Neural cell (in vitro differentiated cells): ENCODE data around the gene GSN. TPM values are rescaled to one million over a fixed set of nuclear protein-coding genes. Genes with fewer than 3 reads are reported as not detected.

Experiments
- H2AFZ ChIP-seq: fragments of 200-600, 300-800 bp; sonication (generic), shearing (Covaris generic); 2 replicates; pipeline ENCODE4 v1.6.0; 2014; ENCODE audit warnings: low read depth, mild to moderate bottlenecking, antibody characterized with exemption, low read length, moderate library complexity
- H3F3A ChIP-seq: fragments of 200-600 bp; shearing (Covaris generic); 2 replicates; pipeline ENCODE4 v1.6.1; 2016; ENCODE audit warnings: mild to moderate bottlenecking, moderate library complexity, mixed read lengths, antibody characterized with exemption, low read length; ENCODE audit not compliant: insufficient read depth, poor library complexity, severe bottlenecking
- H3K27ac ChIP-seq: fragments of 200-600, 300-800 bp; sonication (generic), shearing (Covaris generic); 2 replicates; pipeline ENCODE4 v1.5.1; 2014; ENCODE audit warnings: mild to moderate bottlenecking, low read length, moderate library complexity
- H3K27me3 ChIP-seq: fragments of 300-800, 200-600 bp; sonication (generic), shearing (Covaris generic); 2 replicates; pipeline ENCODE4 v1.6.0; 2014; ENCODE audit warnings: mild to moderate bottlenecking, low read depth, low read length, moderate library complexity; ENCODE audit not compliant: insufficient read depth
- H3K36me3 ChIP-seq: fragments of 300-800, 200-600 bp; sonication (generic), shearing (Covaris generic); 2 replicates; pipeline ENCODE4 v1.5.1; 2014; ENCODE audit warnings: mild to moderate bottlenecking, antibody characterized with exemption, low read length, moderate library complexity; ENCODE audit not compliant: insufficient read depth
- H3K4me2 ChIP-seq: fragments of 300-800, 200-600 bp; sonication (generic), shearing (Covaris generic); 2 replicates; pipeline ENCODE4 v1.6.0; 2014; ENCODE audit warnings: mild to moderate bottlenecking, low read length
- H3K4me3 ChIP-seq: fragments of 300-800, 200-600 bp; sonication (generic), shearing (Covaris generic); 2 replicates; pipeline ENCODE4 v1.5.1; 2014; ENCODE audit warnings: mild to moderate bottlenecking, low read length, moderate library complexity
- H3K79me2 ChIP-seq: fragments of 200-600 bp; shearing (Covaris generic); replicated peaks from 2 replicates; pipeline ENCODE4 v1.6.0; 2014; ENCODE audit warnings: mild to moderate bottlenecking, low read length, moderate library complexity; ENCODE audit not compliant: insufficient read depth
- H3K9ac ChIP-seq: fragments of 300-800, 200-600 bp; sonication (generic), shearing (Covaris generic); 2 replicates; pipeline ENCODE4 v1.6.1; 2016; ENCODE audit warnings: mild to moderate bottlenecking, low read length, mixed read lengths
- H3K9me2 ChIP-seq: fragments of 200-600 bp; shearing (Covaris generic); 2 replicates; pipeline ENCODE4 v1.6.1; 2016; ENCODE audit warnings: mild to moderate bottlenecking, low read length, mixed read lengths; ENCODE audit not compliant: insufficient read depth
- H3K9me3 ChIP-seq: fragments of 200-600, 300-800 bp; sonication (generic), shearing (Covaris generic); 2 replicates; pipeline ENCODE4 v1.6.1; 2016; ENCODE audit warnings: mild to moderate bottlenecking, mixed run types, low read length, moderate library complexity, mixed read lengths
- H4K20me1 ChIP-seq: fragments of 200-600 bp; shearing (Covaris generic); 2 replicates; pipeline ENCODE4 v1.6.1; 2016; ENCODE audit warnings: mild to moderate bottlenecking, mixed run types; ENCODE audit not compliant: insufficient read depth
- EP300 ChIP-seq: fragments of 450-650 bp; conservative IDR thresholded peaks from 2 replicates; pipeline ENCODE4 v1.6.1; 2014; ENCODE audit warnings: antibody characterized with exemption, mild to moderate bottlenecking, moderate library complexity; ENCODE audit not compliant: poor library complexity, severe bottlenecking
- EZH2 ChIP-seq: fragments of 200-600, 300-800 bp; shearing (Covaris generic), sonication (generic); IDR thresholded peaks from 2 replicates; pipeline ENCODE4 v1.6.1; 2014; ENCODE audit warnings: antibody characterized with exemption, low read length, borderline replicate concordance, mild to moderate bottlenecking; ENCODE audit not compliant: insufficient read depth, poor library complexity, severe bottlenecking
- MXI1 ChIP-seq: fragments of 450-650 bp; conservative IDR thresholded peaks from 2 replicates; pipeline ENCODE4 v1.6.1; 2014; ENCODE audit warnings: antibody characterized with exemption, mild to moderate bottlenecking; ENCODE audit not compliant: poor library complexity, severe bottlenecking
- POLR2AphosphoS5 ChIP-seq: IDR thresholded peaks from 2 replicates; pipeline ENCODE4 v1.6.1; 2012
- RAD21 ChIP-seq: fragments of 450-650 bp; conservative IDR thresholded peaks from 2 replicates; pipeline ENCODE4 v1.6.1; 2014; ENCODE audit warnings: antibody characterized with exemption, mild to moderate bottlenecking, moderate library complexity
- REST ChIP-seq: IDR thresholded peaks from 2 replicates; pipeline ENCODE4 v1.6.1; 2012; ENCODE audit warnings: borderline replicate concordance
- SMC3 ChIP-seq: fragments of 450-650 bp; conservative IDR thresholded peaks from 2 replicates; pipeline ENCODE4 v1.6.1; 2014; ENCODE audit warnings: antibody characterized with exemption, mild to moderate bottlenecking, moderate library complexity; ENCODE audit not compliant: poor library complexity
- TAF1 ChIP-seq: IDR thresholded peaks from 2 replicates; pipeline ENCODE4 v1.6.1; 2012; ENCODE audit warnings: low read depth
- polyA plus RNA-seq: library from polyadenylated mRNA; depleted of rRNA; stranded (reverse); fragments of >200 nt; gene quantifications from 2 replicates; pipeline ENCODE4 v1.2.3, GENCODE V29; 2014
- TF ChIP-seq, protein P1 (sequence below): fragments of 450-650 bp; IDR thresholded peaks from 2 replicates; pipeline ENCODE4 v1.5.1; 2014; ENCODE audit warnings: antibody characterized with exemption, mild to moderate bottlenecking, moderate library complexity; ENCODE audit not compliant: poor library complexity, severe bottlenecking

GSN gene
- polyA plus RNA-seq, 1 donor from 2014 or later = 2.4 TPM

DNA sequence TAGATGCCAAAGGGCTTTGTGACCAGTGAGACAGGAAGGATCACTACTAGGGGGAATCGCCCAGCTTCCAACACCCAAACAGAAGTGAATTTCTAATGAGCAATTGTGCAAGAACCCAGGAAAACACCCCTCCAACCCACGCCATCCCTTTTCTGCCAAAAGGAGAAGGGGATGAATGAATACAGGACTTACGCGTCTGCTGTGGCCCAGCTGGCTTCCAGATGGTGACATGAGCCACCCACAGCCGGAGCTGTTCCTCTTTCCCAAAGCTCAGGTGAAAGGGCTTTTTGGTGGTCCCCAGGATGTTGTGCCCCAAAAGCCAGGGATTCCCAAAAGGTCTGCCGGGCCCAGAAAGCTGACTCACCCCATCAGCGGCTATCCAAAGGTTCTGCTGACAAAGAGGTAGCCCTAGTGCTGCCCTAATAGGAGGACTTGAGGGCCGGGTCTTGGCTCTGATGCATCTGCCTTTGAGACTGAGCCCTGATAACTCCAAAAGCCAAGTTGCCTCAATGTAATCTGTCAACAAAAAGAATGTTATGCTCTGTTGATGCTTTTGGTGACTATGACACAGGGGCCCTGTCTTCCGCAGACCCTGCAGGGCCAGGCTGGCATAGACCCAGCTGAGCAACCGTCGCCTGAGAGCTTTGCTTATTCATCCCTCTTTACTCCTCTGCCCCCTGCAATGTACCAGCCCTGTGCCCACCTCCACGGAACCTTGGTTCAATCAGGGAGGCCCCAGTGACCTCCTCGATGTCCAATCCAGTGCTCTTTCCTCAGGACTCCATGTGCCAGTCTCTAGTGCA is 14.5 kb downstream of the GSN start:
- Histone ChIP-seq H2AFZ (no peak overlapping the region), H3K9me2 (no peaks in the 10 kb centered on the region), H3K27me3 (no peaks in the 10 kb centered on the region), H3K79me2 (no peaks in the 10 kb centered on the region), H3K9ac (no peak overlapping the region), H3K9me3 (no peaks in the 10 kb centered on the region), H4K20me1 (no peaks in the 10 kb centered on the region), H3K4me2 (no peak overlapping the region), H3F3A (no peaks in the 10 kb centered on the region), H3K36me3 (no peaks in the 10 kb centered on the region), H3K27ac (no peak overlapping the region), H3K4me3 (no peak overlapping the region)
- TF ChIP-seq EP300 (no peak), EZH2 (no peak), SMC3 (no peak), POLR2AphosphoS5 (no peak), TAF1 (no peak), REST (no peak), MXI1 (no peak), RAD21 (no peak)
- TF ChIP-seq, protein P1, sequence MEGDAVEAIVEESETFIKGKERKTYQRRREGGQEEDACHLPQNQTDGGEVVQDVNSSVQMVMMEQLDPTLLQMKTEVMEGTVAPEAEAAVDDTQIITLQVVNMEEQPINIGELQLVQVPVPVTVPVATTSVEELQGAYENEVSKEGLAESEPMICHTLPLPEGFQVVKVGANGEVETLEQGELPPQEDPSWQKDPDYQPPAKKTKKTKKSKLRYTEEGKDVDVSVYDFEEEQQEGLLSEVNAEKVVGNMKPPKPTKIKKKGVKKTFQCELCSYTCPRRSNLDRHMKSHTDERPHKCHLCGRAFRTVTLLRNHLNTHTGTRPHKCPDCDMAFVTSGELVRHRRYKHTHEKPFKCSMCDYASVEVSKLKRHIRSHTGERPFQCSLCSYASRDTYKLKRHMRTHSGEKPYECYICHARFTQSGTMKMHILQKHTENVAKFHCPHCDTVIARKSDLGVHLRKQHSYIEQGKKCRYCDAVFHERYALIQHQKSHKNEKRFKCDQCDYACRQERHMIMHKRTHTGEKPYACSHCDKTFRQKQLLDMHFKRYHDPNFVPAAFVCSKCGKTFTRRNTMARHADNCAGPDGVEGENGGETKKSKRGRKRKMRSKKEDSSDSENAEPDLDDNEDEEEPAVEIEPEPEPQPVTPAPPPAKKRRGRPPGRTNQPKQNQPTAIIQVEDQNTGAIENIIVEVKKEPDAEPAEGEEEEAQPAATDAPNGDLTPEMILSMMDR = no peak

GRCh38 chr9:121283080-121283398 is 15.1 kb downstream of the GSN start:
- Histone ChIP-seq H3K79me2 (no peaks in the 10 kb centered on the region), H3K4me2 (no peak overlapping the region), H3K4me3 (no peak overlapping the region), H3K27me3 (no peaks in the 10 kb centered on the region), H3K9ac (no peak overlapping the region), H4K20me1 (no peaks in the 10 kb centered on the region), H3F3A (no peaks in the 10 kb centered on the region), H3K36me3 (no peaks in the 10 kb centered on the region), H3K9me2 (no peaks in the 10 kb centered on the region), H2AFZ (no peak overlapping the region), H3K9me3 (no peaks in the 10 kb centered on the region), H3K27ac (no peak overlapping the region)
- TF ChIP-seq, protein P1 = no peak
- TF ChIP-seq RAD21 (no peak), REST (no peak), POLR2AphosphoS5 (no peak), TAF1 (no peak), EZH2 (no peak), SMC3 (no peak), MXI1 (no peak), EP300 (no peak)
